A549 treated with GW870086 at 1 μM for 4 hours (cell line): ENCODE measurements around the gene MRPS25. TPM values are rescaled to one million over a fixed set of nuclear protein-coding genes. Genes with fewer than 3 reads are reported as not detected.

Experiments used
- total RNA-seq: library from RNA; stranded (reverse); fragments of 200-300 nt; extraction: Qiagen RNA extraction; gene quantifications from 5 replicates; pipeline ENCODE4 v1.2.3, GENCODE V29; 2022; ENCODE audit warnings: low read depth

The MRPS25 gene
- total RNA-seq, result 42.7 to 63.6 TPM (median 59.6 TPM) in 5 replicates

GRCh38 chr3:15064835-15065549 is at the start of gene MRPS25:
TSS of gene MRPS25 (minus strand) at chr3:15065315. CDS start at chr3:15065194, 121 bp downstream.

GRCh38 chr3:15098503-15099363 is 33.6 kb upstream of the MRPS25 start, which contains the start of gene RBSN:
TSS of gene RBSN (minus strand) at chr3:15099148. CDS start at chr3:15096120, 3,028 bp downstream.

Other genes with a start within 250 kb of the MRPS25 start
- 0.06 to 0.18 TPM in 2 of 5 replicates, not detected in the others for gene FGD5, start 246.4 kb downstream of the MRPS25 start, total RNA-seq
- 10.0 to 18.1 TPM (median 16.7 TPM) in 5 replicates for gene NR2C2, start 117.7 kb downstream of the MRPS25 start, total RNA-seq
- 7.8 to 11.3 TPM (median 10.5 TPM) in 5 replicates for gene RBSN, start 33.8 kb upstream of the MRPS25 start, total RNA-seq
- gene CAPN7, start 140.9 kb upstream of the MRPS25 start, total RNA-seq, result 17.7 to 28.7 TPM (median 26.3 TPM) in 5 replicates